HG03097 (cell line): ENCODE measurements around the gene CALHM2.
"Not testable (repeated sequence)": the region's sequence is repeated elsewhere in the genome, so short reads cannot be mapped to it uniquely, and the experiment has no call there.

ENCODE experiments used
- ATAC-seq: cut with Tn5 transposase; IDR thresholded peaks from one replicate; pipeline ENCODE4 v1.9.1; 2021; ENCODE audit not compliant: unreplicated experiment, low FRiP score

The CALHM2 gene

GRCh38 chr10:103451831-103452505, at the start of gene CALHM2:
CALHM2 (minus strand) TSS chr10:103452370; CDS start chr10:103449941, 2,429 bp downstream.
- ATAC-seq = no peak

GRCh38 chr10:103501186-103501585, 49.0 kb upstream of the CALHM2 start:
- no peak for ATAC-seq

GRCh38 chr10:103500481-103500880, 48.3 kb upstream of the CALHM2 start:
- ATAC-seq = no peak

GRCh38 chr10:103499881-103500280, 47.7 kb upstream of the CALHM2 start:
- ATAC-seq = no peak

- no peak for ATAC-seq
Measured at GRCh38 chr10:103498936-103499638, 46.9 kb upstream of the CALHM2 start.

- no peak for ATAC-seq
Measured at GRCh38 chr10:103497161-103497915, 45.2 kb upstream of the CALHM2 start.

- ATAC-seq = no peak
Measured at GRCh38 chr10:103495321-103495720, 43.2 kb upstream of the CALHM2 start.

GRCh38 chr10:103493916-103494877, 42.0 kb upstream of the CALHM2 start:
- no peak for ATAC-seq

- no peak for ATAC-seq
Measured at GRCh38 chr10:103493362-103493915, 41.3 kb upstream of the CALHM2 start, which contains the start of gene NEURL1. NEURL1 (plus strand) TSS chr10:103493705; CDS start chr10:103494388, 683 bp downstream.

GRCh38 chr10:103492655-103493261, 40.6 kb upstream of the CALHM2 start:
- no peak for ATAC-seq

- no peak for ATAC-seq
Measured at GRCh38 chr10:103491729-103492364, 39.7 kb upstream of the CALHM2 start.

- ATAC-seq = no peak
Measured at GRCh38 chr10:103490986-103491314, 38.8 kb upstream of the CALHM2 start.

- no peak for ATAC-seq
Measured at GRCh38 chr10:103487410-103487708, 35.2 kb upstream of the CALHM2 start.

- not testable (repeated sequence) for ATAC-seq
Measured at GRCh38 chr10:103486635-103487409, 34.7 kb upstream of the CALHM2 start.

- no peak for ATAC-seq
Measured at GRCh38 chr10:103481974-103482531, 29.9 kb upstream of the CALHM2 start.

GRCh38 chr10:103480521-103480920, 28.4 kb upstream of the CALHM2 start:
- ATAC-seq = no peak

GRCh38 chr10:103479135-103479534, 27.0 kb upstream of the CALHM2 start, which contains the start of gene CALHM3:
CALHM3 (minus strand) TSS chr10:103479240; CDS start chr10:103479032, 208 bp downstream.
- ATAC-seq = no peak

- no peak for ATAC-seq
Measured at GRCh38 chr10:103478671-103479070, 26.5 kb upstream of the CALHM2 start.
